ENCODE data around the gene SHPK.
"Not testable (repeated sequence)": the region's sequence is repeated elsewhere in the genome, so short reads cannot be mapped to it uniquely, and the experiment has no call there.

The SHPK gene

DNA sequence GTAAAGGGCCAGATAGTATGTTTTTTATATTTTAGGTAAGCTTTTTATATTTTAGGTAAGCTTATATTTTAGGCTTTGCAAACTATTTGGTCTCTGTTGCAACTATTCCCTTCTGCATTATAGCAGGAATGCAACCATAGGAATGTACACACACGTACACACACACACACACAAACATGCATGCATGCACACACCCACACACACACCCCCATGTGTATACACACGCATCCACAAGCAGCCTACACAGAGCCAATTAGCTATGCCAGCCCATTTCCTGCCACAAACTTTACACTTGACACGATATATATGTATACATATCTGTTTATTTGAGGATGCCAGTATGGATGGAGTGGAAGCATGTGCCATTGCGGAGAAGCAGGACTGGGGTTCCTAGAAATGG is 70.9 kb downstream of the SHPK start:
- no peak for TF ChIP-seq CTCF (IDR thresholded peaks at IDR 0.05; ENCODE audit: low read depth, low read length)
- Histone ChIP-seq H3K4me1 (no peaks in the 10 kb centered on the region), H3K4me3 (ENCODE audit: low read depth, low read length) (no peak overlapping the region), H3K9me3 (no peaks in the 10 kb centered on the region), H3K36me3 (no peaks in the 10 kb centered on the region), H3K27me3 (no peaks in the 10 kb centered on the region)
- no peak for DNase-seq

- not testable (repeated sequence) for H3K9me3 ChIP-seq; H3K4me3 ChIP-seq (ENCODE audit: low read depth, low read length); H3K36me3 ChIP-seq; H3K4me1 ChIP-seq; H3K27me3 ChIP-seq; DNase-seq
These were observed 71.8 kb downstream of the SHPK start for GRCh38 chr17:3564241-3564640.

DNA sequence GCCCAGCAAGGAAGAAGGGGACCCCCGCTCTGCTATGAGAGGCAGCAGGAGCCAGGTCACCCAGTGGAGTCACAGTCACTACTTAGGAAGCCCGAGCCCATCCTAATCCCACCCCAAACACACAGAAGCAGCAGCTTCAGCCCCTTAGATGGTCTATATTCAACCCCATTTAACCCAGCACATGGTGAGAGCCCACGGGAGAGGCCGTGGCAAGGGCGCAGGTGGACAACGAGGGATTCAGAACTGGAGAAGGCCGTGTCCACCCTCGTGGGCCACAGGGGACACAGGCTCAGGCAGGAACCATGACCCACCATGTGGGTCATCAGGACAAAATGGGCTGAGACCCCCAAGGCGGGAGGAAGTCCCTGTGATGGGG is 76.8 kb downstream of the SHPK start:
- Histone ChIP-seq H3K4me1 (no peaks in the 10 kb centered on the region), H3K36me3 (no peaks in the 10 kb centered on the region), H3K27me3 (no peaks in the 10 kb centered on the region), H3K9me3 (no peaks in the 10 kb centered on the region), H3K4me3 (ENCODE audit: low read depth, low read length) (no peak overlapping the region)
- no peak for TF ChIP-seq CTCF (IDR thresholded peaks at IDR 0.05; ENCODE audit: low read depth, low read length)
- no peak for DNase-seq

DNA sequence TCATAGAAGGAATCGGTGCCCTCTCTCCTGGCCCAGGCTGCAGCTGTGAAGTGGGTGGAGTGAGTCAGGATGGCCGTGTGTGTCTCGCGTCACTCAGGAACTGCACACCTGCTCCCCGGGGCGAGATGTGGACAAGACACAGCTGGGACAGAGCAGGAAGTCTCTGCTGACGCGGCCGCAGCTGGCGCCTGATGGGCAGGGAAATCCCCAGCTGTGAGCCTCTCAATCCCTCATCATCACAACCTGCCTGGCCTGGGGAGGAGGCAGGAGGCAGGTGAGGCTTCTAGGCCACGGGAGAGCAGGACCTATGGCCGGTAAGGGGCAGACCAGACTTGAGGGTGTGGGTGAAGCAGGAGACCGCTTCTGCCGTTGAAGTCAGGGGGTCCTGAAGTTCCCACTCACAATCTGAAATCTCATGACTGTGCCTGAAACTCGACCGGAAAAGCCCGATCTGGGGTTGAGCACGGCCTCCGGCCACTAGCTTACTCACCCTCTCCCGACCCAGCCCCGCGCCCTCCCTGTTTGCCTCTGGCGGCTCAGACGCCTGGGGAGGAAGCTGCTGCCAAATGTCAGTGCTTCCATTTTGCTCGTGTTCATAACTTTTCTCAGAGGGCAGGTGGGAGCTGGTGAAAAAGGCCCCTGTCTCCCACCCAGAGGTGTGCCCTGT is 77.3 kb downstream of the SHPK start:
- no peaks in the 10 kb centered on the region for H3K4me1 ChIP-seq
- no peak for TF ChIP-seq CTCF (IDR thresholded peaks at IDR 0.05; ENCODE audit: low read depth, low read length)
- no peaks in the 10 kb centered on the region for H3K36me3 ChIP-seq
- H3K27me3 ChIP-seq: no peaks in the 10 kb centered on the region
- DNase-seq: no peak
- H3K9me3 ChIP-seq: no peaks in the 10 kb centered on the region
- H3K4me3 ChIP-seq (ENCODE audit: low read depth, low read length): no peak overlapping the region

All from BE2C (cell line).